Activated CD4-positive, alpha-beta T cell treated with anti-CD3 and anti-CD28 coated beads for 24 hours (primary cell): ENCODE measurements around the gene RPRD1A.
"Not testable (repeated sequence)": the region's sequence is repeated elsewhere in the genome, so short reads cannot be mapped to it uniquely, and the experiment has no call there.

Experiments used
- DNase-seq, 2 donors: peaks; one replicate each; pipeline ENCODE4 v3.0.0-alpha.2; 2020; ENCODE audit warnings: low read depth in 2 of 2

Gene RPRD1A

GRCh38 chr18:35971661-35972196, 95.6 kb downstream of the RPRD1A start:
- no peak for DNase-seq

GRCh38 chr18:35969676-35970075, 97.7 kb downstream of the RPRD1A start:
- no peak for DNase-seq

- DNase-seq: no peak
These were observed 99.0 kb downstream of the RPRD1A start for GRCh38 chr18:35968278-35968880.

- DNase-seq: not testable (repeated sequence)
These were observed 99.5 kb downstream of the RPRD1A start for GRCh38 chr18:35967866-35968265.

- no peak for DNase-seq
These were observed 103.0 kb downstream of the RPRD1A start for GRCh38 chr18:35964319-35964718.

GRCh38 chr18:35962320-35962719, 105.0 kb downstream of the RPRD1A start:
- DNase-seq: no peak

GRCh38 chr18:35956226-35956625, 111.1 kb downstream of the RPRD1A start:
- no peak for DNase-seq

GRCh38 chr18:35953688-35954087, 113.7 kb downstream of the RPRD1A start:
- DNase-seq: no peak

- DNase-seq: no peak
These were observed 116.8 kb downstream of the RPRD1A start for GRCh38 chr18:35950628-35950982.

- peak in 1 of 2 donors; percentile 35 for DNase-seq
These were observed 117.3 kb downstream of the RPRD1A start for GRCh38 chr18:35949903-35950627.

GRCh38 chr18:35949090-35949489, 118.3 kb downstream of the RPRD1A start:
- no peak for DNase-seq

- DNase-seq: no peak
These were observed 119.3 kb downstream of the RPRD1A start for GRCh38 chr18:35948080-35948479.

GRCh38 chr18:35942661-35943060, 124.7 kb downstream of the RPRD1A start:
- DNase-seq: no peak

- no peak for DNase-seq
These were observed 125.2 kb downstream of the RPRD1A start for GRCh38 chr18:35942133-35942532.

GRCh38 chr18:35941299-35941698, 126.1 kb downstream of the RPRD1A start:
- DNase-seq: no peak
